NCI-H1417 (cell line): ENCODE data around the gene CDK11B.
"Not testable (repeated sequence)": the region's sequence is repeated elsewhere in the genome, so short reads cannot be mapped to it uniquely, and the experiment has no call there.

Experiments
- DNase-seq, 3 experiments: peaks; one replicate each; lab custom pipeline; 2025; lab: John Stamatoyannopoulos, UW

The CDK11B gene

GRCh38 chr1:1683104-1683905, 24.5 kb upstream of the CDK11B start:
- no peak for DNase-seq

- no peak for DNase-seq
Measured at GRCh38 chr1:1680912-1681273, 22.1 kb upstream of the CDK11B start.

GRCh38 chr1:1680031-1680911, 21.5 kb upstream of the CDK11B start:
- DNase-seq = no peak

- DNase-seq = no peak
Measured at GRCh38 chr1:1678581-1679380, 20.0 kb upstream of the CDK11B start.

GRCh38 chr1:1677718-1678580, 19.1 kb upstream of the CDK11B start:
- no peak for DNase-seq

- DNase-seq = not testable (repeated sequence)
Measured at GRCh38 chr1:1676087-1676486, 17.3 kb upstream of the CDK11B start.

GRCh38 chr1:1675218-1675617, 16.4 kb upstream of the CDK11B start:
- DNase-seq = not testable (repeated sequence)

- not testable (repeated sequence) for DNase-seq
Measured at GRCh38 chr1:1674806-1675205, 16.0 kb upstream of the CDK11B start.

GRCh38 chr1:1672181-1672965, 13.6 kb upstream of the CDK11B start:
- DNase-seq = no peak

GRCh38 chr1:1671365-1672119, 12.7 kb upstream of the CDK11B start:
- no peak for DNase-seq

GRCh38 chr1:1670866-1671265, 12.1 kb upstream of the CDK11B start:
- DNase-seq = no peak

GRCh38 chr1:1669468-1670440, 10.9 kb upstream of the CDK11B start:
- no peak for DNase-seq

- DNase-seq = no peak
Measured at GRCh38 chr1:1666526-1666925, 7.7 kb upstream of the CDK11B start.

GRCh38 chr1:1665815-1666251, 7.0 kb upstream of the CDK11B start:
- DNase-seq = peak in 1 of 3 experiments; percentile 2

GRCh38 chr1:1664941-1665814, 6.4 kb upstream of the CDK11B start:
- no peak for DNase-seq

- DNase-seq = not testable (repeated sequence)
Measured at GRCh38 chr1:1664318-1664717, 5.5 kb upstream of the CDK11B start.

GRCh38 chr1:1662830-1663560, 4.2 kb upstream of the CDK11B start:
- DNase-seq = not testable (repeated sequence)
